HG03196 (cell line): Measurements from ENCODE around the gene NRROS.

Experiments
- ATAC-seq: cut with Tn5 transposase; IDR thresholded peaks from one replicate; pipeline ENCODE4 v1.9.1; 2021; ENCODE audit not compliant: unreplicated experiment

Gene NRROS

DNA sequence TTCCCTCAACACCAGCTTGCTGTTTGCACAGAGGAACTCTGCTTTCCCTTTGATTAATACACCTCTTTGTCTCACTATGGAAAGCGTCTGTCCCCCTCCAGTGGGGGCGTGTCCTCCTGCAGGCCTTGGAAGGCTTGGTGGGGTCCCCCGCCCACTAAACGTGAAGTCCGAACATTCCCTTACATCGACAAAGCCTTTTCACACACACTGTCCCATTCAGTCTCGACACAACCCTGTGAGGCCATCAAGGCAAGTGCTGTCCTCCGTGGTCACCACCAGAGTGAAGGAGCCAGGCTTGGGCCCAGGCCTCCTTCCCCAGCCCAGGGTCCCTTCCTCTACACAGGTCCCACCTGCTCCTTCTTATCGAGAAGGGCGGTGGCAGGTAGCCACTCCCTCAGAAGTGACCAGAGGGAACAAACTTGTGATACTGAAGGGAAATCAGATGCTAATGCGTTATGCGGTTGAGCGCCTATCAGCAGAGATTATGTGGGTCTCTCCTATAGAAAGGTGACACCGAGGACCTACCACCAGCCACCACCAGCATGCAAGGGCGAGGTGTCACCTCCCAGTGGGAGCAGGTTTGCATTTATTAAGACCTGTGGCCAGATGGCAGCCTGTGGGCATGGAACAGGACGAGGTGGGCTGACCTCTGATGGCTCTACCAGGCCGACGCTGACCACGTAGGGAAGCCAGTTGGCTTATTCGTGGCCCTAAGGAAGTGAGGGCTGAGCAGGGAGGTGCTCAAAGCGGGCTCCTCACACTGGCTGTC is 6.6 kb downstream of the NRROS start:
- no peak for ATAC-seq

DNA sequence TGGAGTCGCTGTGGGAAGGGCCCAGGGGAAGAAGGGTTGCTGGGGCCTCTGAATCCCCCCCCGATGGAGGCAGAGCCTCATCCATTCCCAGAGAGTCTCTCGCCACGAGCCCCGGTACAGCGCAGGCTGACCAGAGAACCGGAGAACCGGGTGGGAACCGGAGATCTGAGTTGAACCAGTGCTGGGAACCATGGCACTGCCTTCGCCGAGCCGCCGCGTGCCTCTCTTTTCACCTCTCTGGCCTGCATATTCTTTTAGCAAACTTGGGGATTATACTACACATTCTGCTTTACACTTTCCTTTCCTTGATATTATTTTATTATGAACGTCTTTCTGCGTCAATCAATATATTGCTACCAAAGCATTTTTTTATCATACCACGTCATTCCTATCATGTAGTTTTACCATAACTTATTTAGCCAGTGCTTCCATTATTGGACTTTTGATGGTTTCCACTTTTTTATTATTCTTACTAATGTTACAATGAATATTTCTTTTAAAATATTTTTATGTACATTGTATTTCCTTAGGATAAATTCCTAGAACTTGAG is 7.2 kb downstream of the NRROS start:
- no peak for ATAC-seq

DNA sequence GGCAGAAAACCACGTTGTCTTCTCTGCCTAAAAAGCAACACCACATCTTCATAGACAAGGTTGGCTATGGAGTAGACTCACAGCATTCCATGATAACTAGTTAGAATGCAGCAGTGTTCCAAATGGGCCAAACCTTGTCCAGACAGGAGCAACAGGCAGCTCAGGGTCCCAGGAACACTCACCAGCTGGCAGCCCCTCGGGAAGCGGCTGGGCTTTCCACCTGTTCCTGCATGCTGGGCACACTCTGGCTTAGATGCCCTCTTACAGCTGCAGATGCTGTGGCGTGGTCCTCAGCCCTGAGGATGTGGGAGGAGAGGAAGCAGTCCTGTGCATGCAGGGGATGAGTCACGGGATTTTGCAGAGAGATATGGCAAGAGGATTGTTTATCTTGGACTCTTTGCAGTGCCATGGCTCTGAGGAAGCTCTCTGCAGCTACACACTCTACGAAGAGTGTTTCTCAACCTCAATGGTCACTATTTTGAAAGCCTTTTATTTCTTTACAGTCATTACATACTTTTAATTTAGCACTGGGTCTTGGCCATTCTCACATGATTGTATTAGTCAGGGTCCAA is 11.3 kb downstream of the NRROS start:
- no peak for ATAC-seq

DNA sequence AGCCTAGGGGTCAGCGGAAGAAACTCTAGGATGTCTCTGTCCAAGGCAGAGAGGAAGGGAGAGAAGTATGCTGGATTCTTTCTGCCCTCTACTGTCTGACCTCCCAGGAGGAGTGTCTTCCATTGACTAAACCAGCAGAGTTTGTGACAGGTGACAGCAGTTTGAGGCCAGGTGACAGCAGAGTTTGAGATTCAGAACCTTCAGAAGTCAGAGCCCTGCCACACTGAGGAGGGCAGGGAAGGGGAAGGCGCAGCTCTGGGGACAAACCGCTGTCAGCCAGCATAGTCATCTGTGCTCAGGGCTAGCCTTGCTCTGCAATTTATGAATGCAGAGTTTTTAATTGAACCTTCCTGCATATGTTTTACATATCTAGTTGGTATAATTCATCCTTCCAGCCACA is 12.3 kb downstream of the NRROS start:
- ATAC-seq: no peak

DNA sequence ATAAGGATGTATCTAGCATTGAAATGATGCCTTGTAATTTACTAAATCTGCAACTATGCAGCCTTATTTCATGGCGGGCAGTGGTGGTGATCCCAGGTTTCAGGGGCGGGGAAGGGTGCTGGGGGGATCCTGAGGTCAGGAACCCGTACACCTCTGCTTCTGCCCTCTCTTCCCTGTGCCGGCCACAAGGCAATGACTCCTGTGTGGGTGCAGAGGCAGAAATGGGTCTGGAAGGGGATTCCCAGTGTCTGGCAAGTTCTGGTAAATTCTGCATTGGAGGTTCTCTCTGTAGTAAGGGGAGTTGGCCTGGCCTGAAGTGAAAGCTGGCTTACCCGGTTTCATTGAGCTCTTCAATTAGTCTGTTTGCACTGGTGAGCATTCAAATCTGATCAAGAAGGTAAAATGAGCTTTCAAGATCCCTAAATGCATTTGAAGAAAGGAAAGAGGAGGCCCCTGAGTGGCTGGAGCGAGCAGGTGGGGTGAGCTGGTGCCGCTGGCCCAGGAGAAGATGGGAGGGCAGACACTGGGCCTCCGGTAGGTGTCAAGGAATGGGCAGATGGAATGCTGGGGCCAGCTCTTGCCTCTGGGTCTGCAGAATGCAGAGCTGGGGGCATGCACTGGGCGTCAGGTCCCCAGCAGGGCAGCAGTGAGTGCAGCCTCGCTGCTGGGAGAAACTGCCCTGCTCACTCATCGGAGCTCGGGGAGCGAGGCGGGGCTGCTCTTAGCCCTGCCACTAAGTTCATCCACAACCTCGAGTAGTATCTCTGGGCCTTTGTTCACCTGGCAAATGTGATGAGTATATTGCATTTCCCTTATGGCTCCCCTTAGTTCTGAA is 13.7 kb downstream of the NRROS start:
- ATAC-seq: no peak

DNA sequence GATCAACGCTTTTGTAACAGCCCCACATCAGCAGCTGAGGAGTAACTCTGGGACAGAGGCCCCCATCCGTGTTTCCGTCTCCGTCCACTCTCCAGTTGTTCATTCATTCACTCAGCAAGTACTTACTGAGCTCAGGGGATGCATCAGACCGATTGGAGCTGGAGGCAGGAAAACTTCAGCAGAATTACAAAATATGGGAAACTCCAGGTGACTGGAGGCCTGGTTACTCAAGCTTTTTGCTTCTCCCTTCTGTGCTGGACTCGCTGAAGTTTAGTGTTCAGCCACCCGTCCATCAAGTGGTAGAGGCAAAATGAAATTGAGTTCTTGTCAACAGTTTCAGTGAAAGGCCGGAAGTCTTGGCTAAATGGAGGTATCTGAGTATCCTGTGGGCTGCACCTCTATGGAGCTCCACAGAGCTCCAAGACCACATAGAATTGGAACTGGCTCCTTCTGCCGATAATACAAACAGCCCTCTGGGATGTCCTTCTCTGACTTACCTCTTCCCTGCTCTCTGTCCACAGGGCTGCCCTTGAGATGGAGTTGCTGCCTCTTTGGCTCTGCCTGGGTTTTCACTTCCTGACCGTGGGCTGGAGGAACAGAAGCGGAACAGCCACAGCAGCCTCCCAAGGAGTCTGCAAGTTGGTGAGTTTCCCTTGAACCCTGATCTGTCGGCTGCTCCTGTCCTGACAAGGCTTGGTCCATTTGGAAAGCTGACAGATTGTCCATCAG is 14.7 kb downstream of the NRROS start:
- ATAC-seq: no peak

DNA sequence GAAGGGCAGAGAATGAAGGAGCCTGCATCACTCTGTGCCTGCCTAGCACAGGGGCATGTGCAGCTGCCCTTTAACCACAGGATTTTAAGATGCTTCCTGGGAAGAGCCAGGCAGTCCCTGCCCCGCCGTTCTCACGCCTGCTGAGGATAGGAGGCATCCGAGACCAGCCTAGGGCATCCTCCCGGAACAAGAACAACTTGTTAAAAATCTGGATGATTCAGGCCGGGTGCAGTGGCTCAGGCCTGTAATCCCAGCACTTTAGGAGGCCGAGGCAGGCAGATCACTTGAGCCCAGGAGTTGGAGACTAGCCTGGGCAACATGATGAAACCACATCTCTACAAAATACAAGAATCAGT is 15.2 kb downstream of the NRROS start:
- ATAC-seq: no peak

DNA sequence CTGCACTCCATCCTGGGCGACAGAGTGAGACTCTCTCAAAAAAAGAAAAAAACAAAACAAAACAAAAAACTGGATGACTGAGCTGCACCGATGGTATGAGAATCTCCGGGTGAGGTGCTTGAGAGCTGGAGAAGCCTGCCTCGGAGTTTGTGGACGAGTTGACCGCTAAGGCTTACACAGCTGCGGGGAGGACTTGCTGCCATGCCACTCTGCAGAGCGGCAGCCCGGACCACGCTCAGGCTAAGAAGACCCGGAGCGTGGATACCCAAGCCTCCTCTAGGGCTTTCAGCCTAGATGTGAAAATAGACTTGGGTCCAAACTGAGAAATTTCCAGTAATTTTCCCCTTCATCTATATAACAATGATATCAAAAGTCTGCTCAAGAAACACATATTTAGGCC is 16.0 kb downstream of the NRROS start:
- ATAC-seq: no peak

DNA sequence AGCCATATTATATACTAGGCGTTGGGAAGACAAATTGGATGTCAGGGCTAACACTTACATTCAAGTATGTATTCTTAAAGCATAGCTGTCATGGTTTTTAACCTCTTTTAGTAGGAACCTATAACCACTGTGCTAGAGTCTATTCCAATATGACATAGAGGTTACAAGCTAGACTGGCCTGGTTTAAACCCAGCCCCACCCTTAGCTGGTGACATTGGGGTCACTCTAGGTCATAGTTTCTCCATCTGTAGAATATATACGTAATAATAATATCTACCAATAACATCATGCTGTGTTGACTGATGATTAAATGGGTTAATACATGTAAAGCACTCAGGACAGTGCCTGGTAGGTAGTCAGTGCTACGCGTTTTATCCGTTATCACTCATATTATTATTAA is 16.7 kb downstream of the NRROS start:
- ATAC-seq: no peak

DNA sequence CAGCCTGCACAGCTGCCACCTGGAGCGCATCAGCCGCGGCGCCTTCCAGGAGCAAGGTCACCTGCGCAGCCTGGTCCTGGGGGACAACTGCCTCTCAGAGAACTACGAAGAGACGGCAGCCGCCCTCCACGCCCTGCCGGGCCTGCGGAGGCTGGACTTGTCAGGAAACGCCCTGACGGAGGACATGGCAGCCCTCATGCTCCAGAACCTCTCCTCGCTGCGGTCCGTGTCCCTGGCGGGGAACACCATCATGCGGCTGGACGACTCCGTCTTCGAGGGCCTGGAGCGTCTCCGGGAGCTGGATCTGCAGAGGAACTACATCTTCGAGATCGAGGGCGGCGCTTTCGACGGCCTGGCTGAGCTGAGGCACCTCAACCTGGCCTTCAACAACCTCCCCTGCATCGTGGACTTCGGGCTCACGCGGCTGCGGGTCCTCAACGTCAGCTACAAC is 20.4 kb downstream of the NRROS start:
- no peak for ATAC-seq

DNA sequence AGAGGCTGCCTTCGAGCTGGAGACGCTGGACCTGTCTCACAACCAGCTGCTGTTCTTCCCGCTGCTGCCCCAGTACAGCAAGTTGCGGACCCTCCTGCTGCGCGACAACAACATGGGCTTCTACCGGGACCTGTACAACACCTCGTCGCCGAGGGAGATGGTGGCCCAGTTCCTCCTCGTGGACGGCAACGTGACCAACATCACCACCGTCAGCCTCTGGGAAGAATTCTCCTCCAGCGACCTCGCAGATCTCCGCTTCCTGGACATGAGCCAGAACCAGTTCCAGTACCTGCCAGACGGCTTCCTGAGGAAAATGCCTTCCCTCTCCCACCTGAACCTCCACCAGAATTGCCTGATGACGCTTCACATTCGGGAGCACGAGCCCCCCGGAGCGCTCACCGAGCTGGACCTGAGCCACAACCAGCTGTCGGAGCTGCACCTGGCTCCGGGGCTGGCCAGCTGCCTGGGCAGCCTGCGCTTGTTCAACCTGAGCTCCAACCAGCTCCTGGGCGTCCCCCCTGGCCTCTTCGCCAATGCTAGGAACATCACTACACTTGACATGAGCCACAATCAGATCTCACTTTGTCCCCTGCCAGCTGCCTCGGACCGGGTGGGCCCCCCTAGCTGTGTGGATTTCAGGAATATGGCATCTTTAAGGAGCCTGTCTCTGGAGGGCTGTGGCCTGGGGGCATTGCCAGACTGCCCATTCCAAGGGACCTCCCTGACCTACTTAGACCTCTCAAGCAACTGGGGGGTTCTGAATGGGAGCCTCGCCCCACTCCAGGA is 21.1 kb downstream of the NRROS start:
- ATAC-seq: no peak

DNA sequence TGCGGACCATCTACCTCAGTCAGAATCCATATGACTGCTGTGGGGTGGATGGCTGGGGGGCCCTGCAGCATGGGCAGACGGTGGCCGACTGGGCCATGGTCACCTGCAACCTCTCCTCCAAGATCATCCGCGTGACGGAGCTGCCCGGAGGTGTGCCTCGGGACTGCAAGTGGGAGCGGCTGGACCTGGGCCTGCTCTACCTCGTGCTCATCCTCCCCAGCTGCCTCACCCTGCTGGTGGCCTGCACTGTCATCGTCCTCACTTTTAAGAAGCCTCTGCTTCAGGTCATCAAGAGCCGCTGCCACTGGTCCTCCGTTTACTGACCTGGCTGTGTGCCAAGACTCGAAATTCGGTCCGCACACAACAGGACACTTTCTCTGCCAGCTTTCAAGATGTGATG is 21.9 kb downstream of the NRROS start:
- ATAC-seq: no peak

DNA sequence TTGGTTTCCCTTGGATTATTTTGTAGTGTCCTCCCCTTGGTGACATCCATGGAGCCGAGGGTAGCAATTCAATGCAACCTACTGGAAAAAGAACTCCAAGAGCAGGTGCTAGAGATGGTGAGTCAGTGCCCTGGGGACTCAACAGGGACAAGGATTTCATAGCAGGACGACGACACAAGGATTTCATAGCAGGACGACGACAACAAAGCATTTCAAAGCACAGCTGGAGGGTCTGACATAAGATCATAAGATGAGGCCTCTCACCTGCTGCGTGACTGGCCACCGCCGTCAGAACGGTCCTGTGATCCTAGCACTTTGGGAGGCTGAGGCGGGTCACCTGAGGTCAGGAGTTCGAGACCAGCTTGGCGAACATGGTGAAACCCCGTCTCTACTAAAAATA is 22.5 kb downstream of the NRROS start:
- no peak for ATAC-seq

DNA sequence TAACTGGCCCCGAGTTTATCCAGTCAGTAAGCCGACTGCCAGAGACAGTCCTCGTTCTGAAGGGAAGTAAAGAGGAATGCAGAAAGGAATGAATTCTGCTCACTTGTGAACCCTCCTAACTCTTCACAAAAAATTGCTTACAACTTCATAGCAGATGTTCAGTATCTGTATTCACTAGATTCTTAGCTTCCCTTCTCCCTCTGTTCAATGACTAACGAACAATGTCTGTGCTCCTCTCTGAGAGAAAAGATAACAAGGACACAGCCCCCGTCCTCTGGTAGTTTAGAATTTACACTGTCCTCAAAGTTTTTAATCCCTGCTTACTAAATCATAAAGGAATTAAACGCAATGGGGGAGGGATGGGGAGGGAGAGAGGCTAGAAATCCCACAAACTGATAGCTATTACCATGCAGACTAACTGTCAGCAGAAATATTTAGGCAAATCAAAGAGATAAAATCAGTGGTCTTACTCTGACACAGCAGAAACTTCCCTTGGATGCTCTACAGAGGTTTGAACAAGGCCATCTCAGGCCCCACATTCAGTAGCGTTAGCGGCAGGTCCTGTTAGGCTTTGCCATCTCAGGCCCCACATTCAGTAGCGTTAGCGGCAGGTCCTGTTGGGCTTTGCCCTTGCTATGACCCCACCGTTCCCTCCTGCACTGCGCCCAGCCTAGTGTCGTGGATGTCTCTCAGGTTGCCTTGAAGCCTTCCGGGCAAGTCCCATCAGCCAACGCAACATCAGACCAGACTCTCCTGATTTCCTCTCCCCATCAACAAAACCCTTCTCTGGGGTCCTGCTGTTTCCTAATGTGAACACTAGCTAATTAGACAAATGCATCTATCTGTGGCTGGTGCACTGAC is 23.4 kb downstream of the NRROS start:
- ATAC-seq: no peak

DNA sequence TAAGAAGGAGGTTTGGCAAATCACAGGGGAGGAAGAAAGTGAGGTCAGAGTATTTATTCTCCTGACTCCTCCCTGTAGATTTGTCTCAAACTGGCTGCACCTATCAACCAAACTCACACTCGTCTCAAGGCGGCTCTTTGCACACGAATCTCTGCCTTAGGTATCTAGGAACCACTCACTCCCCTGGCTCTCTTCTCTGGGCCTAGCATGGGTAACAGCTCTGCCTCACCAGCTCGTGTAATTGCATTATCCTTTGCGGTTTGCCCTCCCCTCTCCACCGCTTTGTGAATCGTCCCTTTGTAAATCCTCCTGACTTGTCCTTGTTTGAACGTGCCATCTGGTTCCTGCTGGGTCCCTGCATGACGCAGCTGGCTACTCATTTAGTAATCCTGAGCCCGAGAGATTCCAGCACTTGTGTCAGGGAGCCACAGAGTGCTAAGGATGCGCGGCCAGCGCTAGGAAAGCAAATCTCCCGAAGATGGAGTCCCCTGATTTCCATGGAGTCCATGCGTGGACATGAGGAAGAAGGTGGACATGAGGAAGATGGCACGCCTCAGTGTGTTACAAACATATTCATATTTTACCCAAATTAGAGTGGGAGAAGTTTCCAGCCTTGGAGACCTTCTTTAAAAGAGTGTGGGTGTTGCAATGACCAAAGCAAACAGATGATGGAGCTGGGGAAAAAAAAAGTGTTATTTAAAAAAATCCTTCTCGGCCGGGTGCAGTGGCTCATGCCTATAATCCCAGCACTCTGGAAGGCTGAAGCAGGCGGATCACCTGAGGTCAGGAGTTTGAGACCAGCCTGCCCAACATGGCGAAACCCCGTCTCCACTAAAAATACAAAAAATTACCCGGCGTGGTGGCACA is 26.7 kb downstream of the NRROS start:
- no peak for ATAC-seq

DNA sequence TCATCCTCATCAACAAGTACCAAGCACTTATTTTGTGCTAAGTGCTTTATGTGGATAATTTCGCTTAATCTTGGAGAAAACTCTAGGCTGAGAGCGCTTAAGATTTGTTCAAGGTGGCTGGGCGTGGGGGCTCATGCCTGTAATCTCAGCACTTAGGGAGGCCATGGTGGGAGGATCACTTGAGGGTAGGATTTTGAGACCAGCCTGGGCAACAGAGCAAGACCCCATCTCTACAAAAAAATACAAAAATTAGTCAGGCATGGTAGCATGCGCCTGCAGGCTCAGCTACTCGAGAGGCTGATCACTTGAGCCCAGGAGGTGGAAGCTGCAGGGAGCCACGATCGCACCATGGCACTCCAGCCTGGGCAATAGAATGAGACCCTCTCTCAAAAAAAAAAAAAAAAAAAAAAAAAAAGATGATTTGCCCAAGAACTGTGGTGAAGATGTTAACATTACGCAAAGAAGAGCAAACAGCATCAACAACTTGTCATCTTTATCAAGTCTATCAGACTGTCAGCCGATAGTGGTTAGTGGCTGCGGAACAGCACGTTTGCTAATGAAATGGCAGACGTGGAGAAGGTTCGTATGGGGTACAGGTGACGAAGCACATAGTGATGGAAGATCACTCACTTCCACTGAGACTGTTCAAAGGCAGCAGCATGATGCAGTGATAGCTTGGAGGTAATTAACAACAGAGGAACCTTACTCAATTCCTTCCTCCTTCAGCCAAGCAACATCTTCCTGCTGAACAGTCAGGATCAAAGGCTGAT is 27.7 kb downstream of the NRROS start:
- ATAC-seq: no peak

DNA sequence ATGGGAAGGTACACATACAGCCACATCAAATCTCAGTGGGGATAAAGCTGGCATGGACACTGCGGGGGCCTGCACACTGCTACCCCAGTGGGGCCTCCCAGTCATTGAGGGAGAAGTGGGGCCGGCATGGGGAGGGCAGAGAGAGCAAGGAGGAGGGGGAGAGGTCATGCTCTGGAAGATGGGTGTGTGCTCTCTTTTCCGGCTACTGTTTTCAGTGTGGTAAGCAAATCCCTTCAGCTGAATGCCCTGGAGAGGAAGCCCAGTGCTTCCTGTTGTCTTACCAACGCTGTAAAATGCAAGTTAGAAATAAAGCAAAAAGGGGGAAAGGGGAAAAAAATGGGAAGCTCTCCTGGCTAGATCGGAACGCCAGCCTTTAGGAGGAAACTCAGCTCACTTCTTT is 30.8 kb downstream of the NRROS start:
- ATAC-seq: no peak

DNA sequence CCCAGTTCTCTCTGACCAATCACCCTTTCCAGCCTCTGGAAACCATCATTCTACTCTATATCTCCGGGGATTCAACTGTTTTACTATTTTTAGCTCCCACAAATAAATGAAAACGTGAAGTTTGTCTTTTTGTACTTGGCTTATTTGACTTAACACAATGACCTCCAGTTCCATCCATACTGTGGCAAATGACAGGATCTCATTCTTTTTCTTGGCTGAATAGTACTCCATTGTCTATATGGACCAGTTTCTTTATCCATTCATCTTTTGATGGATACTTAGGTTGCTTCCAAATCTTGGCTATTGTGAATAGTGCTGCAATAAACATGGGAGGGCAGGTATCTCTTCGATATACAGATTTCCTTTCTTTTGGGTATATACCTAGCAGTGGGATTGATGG is 34.1 kb downstream of the NRROS start:
- ATAC-seq: no peak
